GM12878 (cell line): Measurements from ENCODE around the gene WDR45B. TPM values are rescaled to one million over a fixed set of nuclear protein-coding genes. Genes with fewer than 3 reads are reported as not detected.

Experiments used
- ATAC-seq: fragments of 200-7000 bp; cut with Tn5 transposase; 3 replicates; pipeline ENCODE4 v1.9.1; 2020; ENCODE audit warnings: mild to moderate bottlenecking, moderate library complexity
- BruUV-seq: library from RNA; stranded (reverse); fragments of 400-500 nt; replicated peaks from 2 replicates; lab custom pipeline; 2021; lab: Mats Ljungman, UMichigan
- CTCF ChIA-PET: fragments of 300-600 bp; sonication (Branson Sonifier 250); formaldehyde crosslinking; extraction: SDS; loops from one replicate; lab custom pipeline; 2021; ENCODE audit warnings: inconsistent platforms; lab: Yijun Ruan, JAX
- POLR2A ChIA-PET: fragments of 350-600 bp; formaldehyde crosslinking; extraction: SDS; loops from one replicate; lab custom pipeline; 2021; ENCODE audit warnings: inconsistent platforms; lab: Charles Lee
- RAD21 ChIA-PET: fragments of 300-600 bp; sonication (Branson Sonifier 250); formaldehyde crosslinking; loops from one replicate; lab custom pipeline; 2023; ENCODE audit warnings: antibody characterized with exemption; ENCODE audit not compliant: unreplicated experiment; lab: Charles Lee
- SMC1A ChIA-PET: fragments of 300-600 bp; sonication (Branson Sonifier 250); formaldehyde crosslinking; loops from one replicate; lab custom pipeline; 2023; ENCODE audit not compliant: unreplicated experiment, uncharacterized antibody; lab: Charles Lee
- DNase-seq: peaks from one replicate; pipeline ENCODE4 v3.0.0-alpha.2; 2011; ENCODE audit warnings: low read depth, low spot score
- FAIRE-seq: peaks from 3 replicates; lab custom pipeline; 2011; peaks lifted over from hg19 to GRCh38; lab: Jason Lieb, UNC
- H2AFZ ChIP-seq: 2 replicates; pipeline ENCODE4 v1.6.0; 2011; ENCODE audit warnings: low read depth, low read length, control low read depth; ENCODE audit not compliant: control insufficient read depth
- H3K27ac ChIP-seq: 2 replicates; pipeline ENCODE4 v1.5.1; 2011; ENCODE audit warnings: control low read depth; ENCODE audit not compliant: control insufficient read depth, insufficient read depth
- H3K27me3 ChIP-seq, 2 experiments: replicated peaks in 1 of 2; 2 replicates each; pipeline versions ENCODE4 v1.6.0 to v1.6.1; 2011; ENCODE audit warnings: low read length in 1 of 2; ENCODE audit not compliant: control insufficient read depth in 2 of 2, insufficient read depth in 2 of 2
- H3K36me3 ChIP-seq, 2 experiments: 2 replicates each; pipeline ENCODE4 v1.5.1; 2011; ENCODE audit warnings: low read length in 1 of 2; ENCODE audit not compliant: control insufficient read depth in 2 of 2, insufficient read depth in 2 of 2
- H3K4me1 ChIP-seq: 2 replicates; pipeline ENCODE4 v1.6.1; 2011; ENCODE audit warnings: mild to moderate bottlenecking, low read length, moderate library complexity, mixed read lengths; ENCODE audit not compliant: control insufficient read depth, insufficient read depth
- H3K4me2 ChIP-seq: 2 replicates; pipeline ENCODE4 v1.6.0; 2011; ENCODE audit warnings: control low read depth; ENCODE audit not compliant: control insufficient read depth, insufficient read depth
- H3K4me3 ChIP-seq: fragments of 200-600 bp; sonication (generic); 2 replicates; pipeline ENCODE4 v1.5.1; 2016
- H3K79me2 ChIP-seq: 2 replicates; pipeline ENCODE4 v1.6.0; 2011; ENCODE audit warnings: low read length; ENCODE audit not compliant: control insufficient read depth, insufficient read depth
- H3K9ac ChIP-seq: 2 replicates; pipeline ENCODE4 v1.8.0; 2011; ENCODE audit warnings: low read length, control low read depth, mixed read lengths; ENCODE audit not compliant: control insufficient read depth, insufficient read depth
- H3K9me3 ChIP-seq: replicated peaks from 3 replicates; pipeline ENCODE4 v1.5.1; 2011; ENCODE audit warnings: mild to moderate bottlenecking, low read length; ENCODE audit not compliant: control insufficient read depth, insufficient read depth
- H4K20me1 ChIP-seq: 2 replicates; pipeline ENCODE4 v1.6.0; 2011; ENCODE audit not compliant: control insufficient read depth, insufficient read depth
- CTCF ChIP-seq, 3 experiments: IDR thresholded peaks in 2 of 3; conservative IDR thresholded peaks in 1 of 3; 2 replicates each; pipeline ENCODE4 v1.5.1; 2011; ENCODE audit warnings: low read depth in 3 of 3, low read length in 3 of 3, mild to moderate bottlenecking in 3 of 3, control low read depth in 2 of 3, moderate library complexity in 2 of 3, inconsistent platforms in 1 of 3, mixed read lengths in 1 of 3; ENCODE audit not compliant: control insufficient read depth in 2 of 3, insufficient read depth in 1 of 3; ENCODE audit errors: extremely low read depth in 1 of 3
- IKZF2 ChIP-seq, 2 experiments: fragments of 450-650 bp; IDR thresholded peaks; 2 replicates each; pipeline ENCODE4 v1.6.1; 2017; ENCODE audit warnings: mild to moderate bottlenecking in 2 of 2, moderate library complexity in 2 of 2
- IRF5 ChIP-seq: fragments of 450-650 bp; IDR thresholded peaks from 2 replicates; pipeline ENCODE4 v1.6.1; 2017; ENCODE audit warnings: borderline replicate concordance
- KAT2A ChIP-seq: conservative IDR thresholded peaks from 2 replicates; pipeline ENCODE4 v1.6.1; 2011; ENCODE audit warnings: low read depth, low read length; ENCODE audit not compliant: control insufficient read depth
- PBX3 ChIP-seq: IDR thresholded peaks from 2 replicates; pipeline ENCODE4 v1.6.1; 2011; ENCODE audit warnings: mild to moderate bottlenecking, low read depth, low read length, moderate library complexity; ENCODE audit not compliant: insufficient replicate concordance
- POLR2A ChIP-seq: IDR thresholded peaks from 2 replicates; pipeline ENCODE4 v1.6.1; 2011; ENCODE audit warnings: low read depth, mild to moderate bottlenecking, low read length
- SKIL ChIP-seq: fragments of 450-650 bp; IDR thresholded peaks from 2 replicates; pipeline ENCODE4 v1.6.1; 2017; ENCODE audit warnings: mild to moderate bottlenecking, low read depth, inconsistent platforms; ENCODE audit not compliant: poor library complexity, severe bottlenecking
- TBL1XR1 ChIP-seq: IDR thresholded peaks from 2 replicates; pipeline ENCODE4 v1.6.1; 2012; ENCODE audit warnings: low read depth, low read length, improper control_type of control experiment
- TCF7 ChIP-seq: IDR thresholded peaks from 2 replicates; pipeline ENCODE4 v1.6.1; 2014; ENCODE audit warnings: antibody characterized with exemption, borderline replicate concordance
- WGBS: methylation state at CpG from one replicate; pipeline ENCODE4 v1.1.6; 2016; ENCODE audit warnings: low lambda C conversion rate; ENCODE audit not compliant: insufficient replicate concordance, insufficient coverage; ENCODE audit errors: missing lambda C conversion rate; 5-methylcytosine and 5-hydroxymethylcytosine counted together
- in situ Hi-C: fragments of 300-500 bp; cut with MboI; formaldehyde crosslinking; loops from 9 replicates; pipeline ENCODE4 v1.14.3; 2018; ENCODE audit warnings: mixed read lengths
- intact Hi-C: fragments of 100-400 bp; cut with micrococcal nuclease; formaldehyde crosslinking; loops from one replicate; pipeline ENCODE4 v1.14.2; 2022; ENCODE audit not compliant: unreplicated experiment
- polyA plus RNA-seq, 11 experiments: library from polyadenylated mRNA; depleted of rRNA in 4 of 11; unstranded in 6 of 11; stranded (reverse) in 5 of 11; fragments of >200 nt; fragmentation: Nextera tagmentation in 4 of 11; fragmentation: Illumina TruSeq in 1 of 11; extraction: Ambion mirVana in 4 of 11; extraction: Trizol in 1 of 11; gene quantifications; 1 replicate in 1 of 11; 2 replicates in 10 of 11; pipeline versions ENCODE4 v1.2.1 to v1.2.3, GENCODE V29; 2011 to 2016; ENCODE audit warnings: inconsistent platforms in 2 of 11, missing spikeins in 2 of 11, low read depth in 1 of 11
- total RNA-seq, 4 experiments: library from RNA; depleted of rRNA in 3 of 4; stranded (reverse); fragments of >200 nt in 3 of 4; fragmentation: Illumina TruSeq in 1 of 4; extraction: Trizol in 1 of 4; gene quantifications; 2 replicates each; pipeline versions ENCODE4 v1.2.1 to v1.2.3, GENCODE V29; 2013 to 2021

The WDR45B gene
- total and polyA plus RNA-seq, 10 of the 15 experiments (the other 5 are each of a cell fraction or from before 2014, with no cell fraction given): 1.0 to 73.7 (median 26.6) TPM

- TF ChIP-seq IKZF2 (IDR thresholded peaks at IDR 0.05) (no peak), POLR2A (peak; percentile 57)
- TF ChIP-seq, all 136 proteins: peak for 1
- ChIA-PET RAD21 (no interaction called here), SMC1A (no interaction called here), POLR2A (interaction anchor here (0.8 kb wide), 1 partner anchor 132 kb away, joined by 3 read pairs; no protein-coding TSS in a partner anchor), CTCF (interaction anchor here (0.6 kb wide), 1 partner anchor 240 kb away, joined by 4 read pairs; no protein-coding TSS in a partner anchor)
- intact Hi-C loops (no loop called here), in situ Hi-C loops (no loop called here)
- H3K27me3 ChIP-seq: no peaks in the 10 kb centered on the region
- no peak overlapping the region for H2AFZ ChIP-seq
- no TSS peak for BruUV-seq
- H3K9ac ChIP-seq: no peak overlapping the region
- WGBS: 77% methylated on average over 16 of the region's 17 CpGs
- no peak for FAIRE-seq
- no peak overlapping the region for H3K4me2 ChIP-seq
- DNase-seq: no peak
- H3K79me2 ChIP-seq: no peaks in the 10 kb centered on the region; the same call in 1 of the 2 replicates
- H3K27ac ChIP-seq: no peak overlapping the region
- H3K4me3 ChIP-seq: no peak overlapping the region
- H3K9me3 ChIP-seq: no peaks in the 10 kb centered on the region
- no peak for ATAC-seq
- H4K20me1 ChIP-seq: no peaks in the 10 kb centered on the region
- H3K4me1 ChIP-seq: peaks cover 15% of the 10 kb centered on the region
- peaks cover 13 to 19% of the 10 kb centered on the region in 2 experiments; a peak in 2 of 4 replicates for H3K36me3 ChIP-seq
These were observed 57.2 kb downstream of the WDR45B start for GRCh38 chr17:82590881-82591539.

GRCh38 chr17:82590216-82590615 lies 58.0 kb downstream of the WDR45B start:
- FAIRE-seq (no peak), ATAC-seq (no peak), DNase-seq (no peak)
- Histone ChIP-seq H3K27me3 (no peaks in the 10 kb centered on the region), H3K9me3 (no peaks in the 10 kb centered on the region), H2AFZ (no peak overlapping the region), H4K20me1 (no peaks in the 10 kb centered on the region), H3K4me3 (no peak overlapping the region), H3K79me2 (no peaks in the 10 kb centered on the region), H3K9ac (no peak overlapping the region), H3K4me1 (peaks cover 9% of the 10 kb centered on the region), H3K27ac (no peak overlapping the region), H3K4me2 (no peak overlapping the region), H3K36me3 (peaks cover 17 to 18% of the 10 kb centered on the region in 2 experiments; a peak in 3 of 4 replicates)
- in situ Hi-C loops: no loop called here
- 85% methylated on average over 6 of the region's 6 CpGs for WGBS
- ChIA-PET RAD21 (no interaction called here), POLR2A (no interaction called here), SMC1A (no interaction called here), CTCF (no interaction called here)
- no TSS peak for BruUV-seq
- intact Hi-C loops: no loop called here
- TF ChIP-seq IRF5: no peak
- TF ChIP-seq TBL1XR1: no peak
- no peak for TF ChIP-seq CTCF (IDR thresholded peaks at IDR 0.05 in 2 of 3, conservative IDR thresholded peaks at IDR 0.05 in 1 of 3; ENCODE audit: control insufficient read depth in 2 of 3, extremely low read depth in 1 of 3, insufficient read depth in 1 of 3, low read depth in 3 of 3, low read length in 3 of 3)
- TF ChIP-seq TCF7: no peak
- TF ChIP-seq KAT2A: no peak
- no peak for TF ChIP-seq SKIL
- TF ChIP-seq PBX3: no peak
